T follicular helper cell (primary cell): ENCODE data around the gene TSPO.

ENCODE experiments used
- DNase-seq: peaks from one replicate; pipeline ENCODE4 v3.0.0-alpha.2; 2020; ENCODE audit warnings: low read depth

TSPO gene

GRCh38 chr22:43202326-43202725 is 51.0 kb downstream of the TSPO start:
- DNase-seq = no peak

GRCh38 chr22:43202756-43203410 is 51.5 kb downstream of the TSPO start:
- DNase-seq = no peak

GRCh38 chr22:43203471-43203981 is 52.2 kb downstream of the TSPO start:
- no peak for DNase-seq

GRCh38 chr22:43205261-43205691 is 53.9 kb downstream of the TSPO start:
- DNase-seq = no peak

- no peak for DNase-seq
Measured at GRCh38 chr22:43205748-43206508, 54.6 kb downstream of the TSPO start.

- no peak for DNase-seq
Measured at GRCh38 chr22:43206509-43207161, 55.3 kb downstream of the TSPO start.

GRCh38 chr22:43207386-43207785 is 56.0 kb downstream of the TSPO start:
- no peak for DNase-seq

GRCh38 chr22:43207849-43208702 is 56.7 kb downstream of the TSPO start:
- DNase-seq = no peak

GRCh38 chr22:43208703-43209522 is 57.6 kb downstream of the TSPO start:
- no peak for DNase-seq

- no peak for DNase-seq
Measured at GRCh38 chr22:43209523-43209890, 58.1 kb downstream of the TSPO start.

- DNase-seq = no peak
Measured at GRCh38 chr22:43209971-43210370, 58.6 kb downstream of the TSPO start.

- DNase-seq = no peak
Measured at GRCh38 chr22:43210631-43211515, 59.5 kb downstream of the TSPO start.

- no peak for DNase-seq
Measured at GRCh38 chr22:43211941-43212433, 60.6 kb downstream of the TSPO start.

- DNase-seq = no peak
Measured at GRCh38 chr22:43212434-43212952, 61.1 kb downstream of the TSPO start.
